Stimulated activated CD8-positive, alpha-beta memory T cell treated with anti-CD3 and anti-CD28 coated beads, Interleukin-4, amount 100 ng/mL, for 24 hours (primary cell): ENCODE data around the gene FGFR3.

Experiments
- DNase-seq: peaks from one replicate; pipeline ENCODE4 v3.0.0-alpha.2; 2020; ENCODE audit warnings: low read depth

Gene FGFR3

GRCh38 chr4:1770245-1770644 is 22.8 kb upstream of the FGFR3 start:
- no peak for DNase-seq

GRCh38 chr4:1770791-1771231 is 22.3 kb upstream of the FGFR3 start:
- no peak for DNase-seq

GRCh38 chr4:1771555-1772305 is 21.4 kb upstream of the FGFR3 start:
- no peak for DNase-seq

DNA sequence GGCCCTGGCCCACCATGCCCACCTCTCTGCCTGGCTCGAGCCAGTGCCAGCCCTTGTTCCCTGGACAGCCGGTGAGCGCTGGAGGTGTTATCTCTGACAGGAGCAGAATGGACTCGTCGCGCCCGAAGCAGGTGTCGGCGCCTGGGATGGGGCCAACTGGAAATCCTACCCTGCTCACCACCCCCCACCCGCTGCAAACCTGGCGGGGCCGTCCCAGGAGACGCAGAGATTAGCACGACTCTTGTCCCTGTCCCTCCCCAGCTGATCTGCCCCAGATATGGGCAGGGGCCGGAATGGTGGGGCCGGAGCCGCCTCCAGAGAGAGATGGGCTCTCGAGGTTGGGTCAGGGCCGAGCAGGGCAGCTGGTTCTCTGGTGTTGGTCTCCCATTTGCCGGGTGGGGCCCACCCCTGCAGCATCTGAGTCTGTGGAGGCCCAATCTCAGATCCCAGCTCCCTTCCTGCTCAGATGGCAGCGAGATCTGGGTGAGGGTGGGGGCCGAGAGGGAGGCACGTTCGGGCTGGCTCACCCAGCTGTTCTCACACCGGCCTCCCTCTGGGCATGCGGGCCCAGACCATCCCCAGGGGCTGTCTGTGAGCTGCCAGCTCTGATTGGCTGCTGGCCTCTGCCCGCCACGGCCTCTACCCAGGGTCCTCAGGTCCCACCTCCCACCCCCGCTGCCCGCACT is 20.1 kb upstream of the FGFR3 start:
- DNase-seq, result no peak

DNA sequence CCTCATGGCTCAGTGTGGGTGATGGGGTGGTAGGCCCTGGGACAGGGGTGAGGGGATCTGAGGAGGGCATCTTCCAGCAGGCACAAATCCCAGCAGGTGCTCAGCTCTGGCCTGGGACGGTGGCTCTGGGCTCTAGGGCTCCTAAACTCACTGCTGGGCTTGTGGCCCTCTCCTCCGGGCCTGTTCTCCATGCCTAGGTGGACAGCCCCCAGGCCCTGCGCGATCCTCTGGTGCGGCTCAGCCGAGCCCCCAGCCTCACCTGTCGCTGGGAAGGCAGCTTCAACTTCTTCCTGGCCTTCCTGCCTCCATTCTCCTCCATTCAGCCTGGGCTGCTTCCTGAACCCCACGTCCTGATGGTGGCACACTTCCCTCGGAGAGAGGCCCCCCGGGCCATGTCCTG is 19.3 kb upstream of the FGFR3 start:
- no peak for DNase-seq

- no peak for DNase-seq
Observed at GRCh38 chr4:1775731-1776500, 17.2 kb upstream of the FGFR3 start.

GRCh38 chr4:1776521-1777161 is 16.5 kb upstream of the FGFR3 start:
- DNase-seq, result no peak

GRCh38 chr4:1777822-1778641 is 15.1 kb upstream of the FGFR3 start:
- no peak for DNase-seq

DNA sequence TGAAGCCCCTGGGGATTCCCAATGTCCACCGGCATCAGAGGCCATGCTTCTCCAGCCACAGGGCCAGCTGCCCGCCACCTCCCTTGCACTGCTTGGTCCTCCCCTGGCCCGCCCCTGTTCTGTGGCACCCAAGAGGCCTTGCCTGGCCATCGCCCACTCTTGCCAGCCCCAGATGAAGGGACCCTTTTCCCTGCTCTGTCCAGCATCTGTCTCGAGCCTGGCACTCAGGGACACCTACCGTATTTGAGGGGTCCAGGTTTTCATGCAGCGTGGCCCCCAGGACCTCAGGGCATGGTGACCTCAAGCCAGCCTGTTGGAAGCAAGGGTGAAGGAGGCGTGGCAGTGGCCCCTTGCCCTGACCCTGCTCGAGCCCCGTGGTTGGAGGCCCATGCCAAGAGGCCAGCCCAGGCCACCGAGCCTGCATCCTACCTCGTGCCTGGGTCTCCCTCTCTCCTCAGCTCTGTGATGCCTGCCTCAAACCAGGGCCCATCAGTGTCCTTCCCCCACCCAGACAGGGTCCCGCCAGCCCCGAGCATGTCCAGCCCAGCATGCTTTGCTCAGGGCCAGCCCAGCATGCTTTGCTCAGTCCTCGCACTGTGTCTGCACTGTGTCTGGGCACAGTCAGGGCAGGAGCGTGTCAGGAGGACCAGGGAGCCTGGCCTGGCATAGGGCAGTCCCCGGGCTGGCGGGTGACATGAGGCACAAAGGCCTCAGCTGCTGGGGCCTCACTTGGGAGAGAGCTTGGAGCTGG is 14.3 kb upstream of the FGFR3 start:
- DNase-seq, result no peak

- no peak for DNase-seq
Observed at GRCh38 chr4:1779588-1780382, 13.3 kb upstream of the FGFR3 start.

- no peak for DNase-seq
Observed at GRCh38 chr4:1780435-1780834, 12.7 kb upstream of the FGFR3 start.

GRCh38 chr4:1783015-1783414 is 10.1 kb upstream of the FGFR3 start:
- DNase-seq, result no peak

GRCh38 chr4:1783970-1784369 is 9.1 kb upstream of the FGFR3 start:
- no peak for DNase-seq

- no peak for DNase-seq
Observed at GRCh38 chr4:1784395-1784788, 8.7 kb upstream of the FGFR3 start.

DNA sequence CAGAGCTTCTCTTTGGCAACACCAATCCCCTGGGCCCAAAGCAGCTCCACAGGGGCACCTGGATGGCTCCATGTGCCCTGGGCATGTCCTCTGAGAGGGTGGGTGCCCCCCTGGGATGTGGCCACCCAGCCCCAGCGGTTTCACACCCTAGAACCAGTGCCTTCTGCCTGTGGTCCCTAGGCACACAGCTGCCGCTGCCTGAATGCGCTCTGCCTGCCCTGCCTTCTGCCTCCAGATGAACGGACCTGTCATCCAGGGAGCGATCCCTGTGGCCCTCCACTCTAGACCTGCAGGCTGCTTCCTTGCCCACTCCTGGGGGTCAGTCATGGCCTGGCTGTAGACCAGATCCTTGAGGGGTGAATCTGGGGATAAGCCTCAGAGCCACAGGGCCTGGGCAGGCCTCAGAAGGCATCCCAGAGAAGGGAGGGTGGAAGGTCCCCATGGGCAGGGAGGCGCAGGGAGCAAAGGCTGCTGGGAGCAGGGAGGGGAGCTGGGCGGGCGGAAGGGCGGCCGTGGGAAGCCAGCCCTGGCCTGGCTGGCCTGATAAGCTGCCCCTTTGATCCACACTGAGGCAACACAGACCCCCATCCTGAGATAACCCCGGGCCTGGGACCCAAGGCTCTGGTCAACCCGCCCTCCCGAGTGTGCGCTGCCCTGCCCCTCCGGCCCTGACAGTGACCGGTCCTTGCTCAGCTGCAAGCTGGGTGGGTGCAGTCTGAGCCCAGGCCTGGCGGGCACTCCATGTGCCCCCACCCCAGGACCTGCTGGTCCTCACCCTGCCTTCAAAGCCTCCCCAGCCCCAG is 8.1 kb upstream of the FGFR3 start:
- DNase-seq, result no peak

DNA sequence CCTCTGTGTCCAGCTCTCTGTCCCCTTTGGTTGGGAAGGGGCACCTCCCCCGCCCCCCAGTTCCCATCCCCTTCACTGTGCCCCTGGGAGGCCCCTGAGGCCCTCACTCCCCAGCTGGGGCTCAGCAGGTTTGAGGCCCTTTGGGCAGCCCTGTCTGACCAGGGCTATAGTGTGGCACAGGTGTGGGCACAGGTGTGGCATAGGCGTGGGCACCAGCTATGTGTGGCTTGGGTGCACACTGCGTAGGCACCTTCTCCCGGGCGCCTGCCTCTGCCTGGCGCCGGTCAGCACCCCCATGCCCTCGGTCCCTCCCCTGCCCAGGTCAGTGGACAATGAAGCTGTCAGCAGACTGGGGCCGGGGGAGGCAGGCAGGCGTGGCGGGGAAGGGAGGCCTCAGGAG is 7.5 kb upstream of the FGFR3 start:
- DNase-seq, result no peak

GRCh38 chr4:1786544-1787362 is 6.3 kb upstream of the FGFR3 start:
- no peak for DNase-seq

GRCh38 chr4:1787411-1788077 is 5.5 kb upstream of the FGFR3 start:
- DNase-seq, result no peak
